ENCODE data around the gene BCL10. TPM values are rescaled to one million over a fixed set of nuclear protein-coding genes. Genes with fewer than 3 reads are reported as not detected.

The BCL10 gene
- total and polyA plus RNA-seq, 2 of the 4 experiments (the other 2 are of a cell fraction): 15.3 to 30.5 TPM

- TF ChIP-seq NFE2L2 (IDR thresholded peaks at IDR 0.05; ENCODE audit: low read depth, low read length) (peak; percentile 19; the same call in 1 of the 2 replicates), RAD21 (IDR thresholded peaks at IDR 0.05; ENCODE audit: low read length) (no peak), MXI1 (IDR thresholded peaks at IDR 0.05; ENCODE audit: borderline replicate concordance, low read depth, low read length) (0 out of 2 replicates have a peak, but pooled peaks have one; percentile 33)
These were observed 37.7 kb upstream of the BCL10 start (continued) for GRCh38 chr1:85313888-85314696.

GRCh38 chr1:85311818-85312217 lies 35.4 kb upstream of the BCL10 start:
- DNase-seq: no peak
- no peak for ATAC-seq (ENCODE audit: low read depth)
- Histone ChIP-seq H3K4ac (ENCODE audit: low read depth, low read length) (peak overlapping the region; percentile 91), H3K18ac (ENCODE audit: low read depth, low read length) (peak overlapping the region; percentile 81; the same call in 1 of the 2 replicates), H3K4me3 (ENCODE audit: insufficient read depth, low read depth, low read length) (no peak overlapping the region), H2AFZ (replicated peaks; ENCODE audit: low read length, poor library complexity) (peak overlapping the region; percentile 27), H3K9me1 (ENCODE audit: insufficient read depth, low read length) (peaks cover 16% of the 10 kb centered on the region), H2AK9ac (replicated peaks; ENCODE audit: low read depth, low read length, poor library complexity) (peak overlapping the region; percentile 68), H3K4me1 (ENCODE audit: control insufficient read depth, insufficient read depth, low read length) (peaks cover 19% of the 10 kb centered on the region), H3K9ac (ENCODE audit: low read depth, low read length) (no peak overlapping the region), H3K9me3 (ENCODE audit: control insufficient read depth, insufficient read depth, low read length) (no peaks in the 10 kb centered on the region), H4K91ac (ENCODE audit: insufficient read depth, low read depth, low read length) (peak overlapping the region; percentile 87), H3K79me1 (ENCODE audit: low read depth in 1 of 2, low read length in 2 of 2) (peaks cover 12 to 30% of the 10 kb centered on the region in 2 experiments), H3K27ac (ENCODE audit: insufficient read depth, low read length) (no peak overlapping the region), H4K5ac (ENCODE audit: low read depth, low read length) (peak overlapping the region; percentile 50; the same call in 1 of the 2 replicates), H2AK5ac (ENCODE audit: low read depth, low read length) (peak overlapping the region; percentile 98), H3K4me2 (ENCODE audit: low read depth, low read length) (no peak overlapping the region), H2BK20ac (ENCODE audit: low read depth, low read length) (peak overlapping the region; percentile 90), H3K14ac (replicated peaks; ENCODE audit: low read depth, low read length) (peak overlapping the region; percentile 94), H2BK15ac (ENCODE audit: low read depth, low read length) (peak overlapping the region; percentile 94), H2BK120ac (ENCODE audit: low read depth, low read length) (peak overlapping the region; percentile 83), H3K23ac (ENCODE audit: low read depth, low read length) (peak overlapping the region; percentile 91), H4K20me1 (ENCODE audit: insufficient read depth, low read length) (no peaks in the 10 kb centered on the region), H4K8ac (ENCODE audit: low read depth in 2 of 2, low read length in 2 of 2) (peak overlapping the region; percentile 8 to 75; a peak in 2 of 4 replicates), H2BK5ac (ENCODE audit: low read depth, low read length, poor library complexity, severe bottlenecking) (peak overlapping the region; percentile 79), H3K56ac (ENCODE audit: extremely low read depth, insufficient read depth, low read length) (no peak overlapping the region), H3K27me3 (ENCODE audit: control insufficient read depth, insufficient read depth, low read length) (no peaks in the 10 kb centered on the region), H3K36me3 (ENCODE audit: control insufficient read depth, insufficient read depth, low read length) (no peaks in the 10 kb centered on the region; the same call in 1 of the 2 replicates)
- dilution Hi-C loops (cut with HindIII; ENCODE audit: low sequenced_read_pairs, unreplicated experiment): no loop called here
- in situ Hi-C loops (cut with MboI; ENCODE audit: low sequenced_read_pairs): loop anchor here (5.0 kb wide), 3 partner anchors 85 to 385 kb away; no protein-coding TSS in a partner anchor
- ChIA-PET POLR2A (ENCODE audit: unreplicated experiment) (no interaction called here), CTCF (no interaction called here)
- TF ChIP-seq FOS (IDR thresholded peaks at IDR 0.05; ENCODE audit: low read depth, low read length): no peak
- no peak for TF ChIP-seq ELK1 (IDR thresholded peaks at IDR 0.05; ENCODE audit: borderline replicate concordance, low read depth, low read length)
- no peak for TF ChIP-seq MXI1 (IDR thresholded peaks at IDR 0.05; ENCODE audit: borderline replicate concordance, low read depth, low read length)
- TF ChIP-seq CHD1 (IDR thresholded peaks at IDR 0.05; ENCODE audit: low read depth, low read length): no peak
- TF ChIP-seq CTCF (conservative IDR thresholded peaks at IDR 0.05; ENCODE audit: low read depth, low read length): no peak
- no peak for TF ChIP-seq POLR2A (IDR thresholded peaks at IDR 0.05; ENCODE audit: low read depth, low read length)
- TF ChIP-seq NFE2L2 (IDR thresholded peaks at IDR 0.05; ENCODE audit: low read depth, low read length): no peak
- no peak for TF ChIP-seq RFX5 (IDR thresholded peaks at IDR 0.05; ENCODE audit: low read depth, low read length)
- no peak for TF ChIP-seq RCOR1 (IDR thresholded peaks at IDR 0.05; ENCODE audit: insufficient replicate concordance, low read length)
- no peak for TF ChIP-seq CEBPB (IDR thresholded peaks at IDR 0.05; ENCODE audit: low read depth, low read length)
- TF ChIP-seq BHLHE40 (IDR thresholded peaks at IDR 0.05; ENCODE audit: low read depth, low read length): no peak
- TF ChIP-seq SMC3 (IDR thresholded peaks at IDR 0.05; ENCODE audit: low read depth, low read length): no peak
- intact Hi-C loops (cut with micrococcal nuclease): no loop called here
- no CpG with 5 or more reads among the region's 2 CpGs for WGBS, 2 experiments (ENCODE audit: extremely low coverage in 2 of 2, insufficient read length in 1 of 2)
- no TSS peak for BruUV-seq (replicated peaks)

All from IMR-90 (cell line).